Umbilical cord (tissue), 2 donors: Measurements from ENCODE around the gene RBM38. TPM values are rescaled to one million over a fixed set of nuclear protein-coding genes. Genes with fewer than 3 reads are reported as not detected.
A peak's percentile ranks its signal among the peaks of the same experiment; 100 is the strongest.
"Not testable (repeated sequence)": the region's sequence is repeated elsewhere in the genome, so short reads cannot be mapped to it uniquely, and the experiment has no call there.

Experiments used
- DNase-seq: peaks from one replicate; pipeline ENCODE4 v3.0.0-alpha.2; 2015; ENCODE audit warnings: low spot score
- total RNA-seq: library from RNA; depleted of rRNA; stranded (reverse); fragments of >200 nt; gene quantifications from one replicate; pipeline ENCODE4 v1.2.3, GENCODE V29; 2014; ENCODE audit warnings: low replicate concordance; ENCODE audit not compliant: insufficient read depth

The RBM38 gene
- 38.8 TPM for total RNA-seq

GRCh38 chr20:57390604-57391438, at the start of gene RBM38:
Gene RBM38 (plus strand): TSS chr20:57391396. CDS start chr20:57391582, 186 bp downstream.
- DNase-seq = peak; percentile 69

GRCh38 chr20:57341663-57342062, 49.5 kb upstream of the RBM38 start:
- no peak for DNase-seq

GRCh38 chr20:57342829-57343228, 48.4 kb upstream of the RBM38 start:
- no peak for DNase-seq

- DNase-seq = peak; percentile 77
These were observed 44.7 kb upstream of the RBM38 start for GRCh38 chr20:57346477-57346876.

GRCh38 chr20:57347393-57347792, 43.8 kb upstream of the RBM38 start:
- DNase-seq = no peak

GRCh38 chr20:57348200-57348921, 42.8 kb upstream of the RBM38 start:
- DNase-seq = not testable (repeated sequence)

- not testable (repeated sequence) for DNase-seq
These were observed 42.1 kb upstream of the RBM38 start for GRCh38 chr20:57348922-57349574.

- DNase-seq = no peak
These were observed 41.0 kb upstream of the RBM38 start for GRCh38 chr20:57350081-57350710.

GRCh38 chr20:57350726-57351041, 40.5 kb upstream of the RBM38 start:
- not testable (repeated sequence) for DNase-seq

GRCh38 chr20:57351042-57351783, 40.0 kb upstream of the RBM38 start, which contains the start of gene RAE1:
Gene RAE1 (plus strand): TSS chr20:57351255. CDS start chr20:57354039, 2,784 bp downstream.
- DNase-seq = peak; percentile 96

GRCh38 chr20:57352305-57352704, 38.9 kb upstream of the RBM38 start:
- DNase-seq = no peak

- DNase-seq = no peak
These were observed 37.8 kb upstream of the RBM38 start for GRCh38 chr20:57353351-57353750.

- no peak for DNase-seq
These were observed 29.7 kb upstream of the RBM38 start for GRCh38 chr20:57361517-57361916.

GRCh38 chr20:57364451-57364850, 26.7 kb upstream of the RBM38 start:
- DNase-seq = no peak

GRCh38 chr20:57369596-57369995, 21.6 kb upstream of the RBM38 start:
- DNase-seq = no peak

- no peak for DNase-seq
These were observed 20.9 kb upstream of the RBM38 start for GRCh38 chr20:57370316-57370715.

GRCh38 chr20:57371363-57371762, 19.8 kb upstream of the RBM38 start:
- no peak for DNase-seq

GRCh38 chr20:57372157-57372556, 19.0 kb upstream of the RBM38 start:
- DNase-seq = no peak

GRCh38 chr20:57372581-57373350, 18.4 kb upstream of the RBM38 start:
- no peak for DNase-seq

GRCh38 chr20:57374343-57374930, 16.8 kb upstream of the RBM38 start:
- DNase-seq = no peak
